Stimulated activated naive B cell treated with anti-CD40 and anti-IgM and Interleukin-4, amounts not matched to agents 10 μg/mL and 1 μg/mL and 100 μg/mL, for 72 hours (primary cell): ENCODE measurements around the gene RALGPS1.
"Not testable (repeated sequence)": the region's sequence is repeated elsewhere in the genome, so short reads cannot be mapped to it uniquely, and the experiment has no call there.

ENCODE experiments used
- ATAC-seq, 2 donors: fragments of 150-1000 bp; cut with Tn5 transposase; replicated peaks; 2 replicates each; pipeline ENCODE4 v1.10.0; 2021; ENCODE audit warnings: moderate library complexity in 1 of 2
- DNase-seq: peaks from one replicate; pipeline ENCODE4 v3.0.0; 2021
- H3K27ac Mint-ChIP-seq: one replicate; pipeline ENCODE4 v1.8.0; 2022; ENCODE audit warnings: mild to moderate bottlenecking, mixed read lengths
- H3K27me3 Mint-ChIP-seq, 2 donors: one replicate each; pipeline ENCODE4 v1.8.0; 2022; ENCODE audit warnings: mixed read lengths in 2 of 2
- H3K36me3 Mint-ChIP-seq, 2 donors: one replicate each; pipeline ENCODE4 v1.8.0; 2022; ENCODE audit warnings: mixed read lengths in 2 of 2, mild to moderate bottlenecking in 1 of 2
- H3K4me1 Mint-ChIP-seq, 2 donors: one replicate each; pipeline ENCODE4 v1.8.0; 2022; ENCODE audit warnings: mixed read lengths in 2 of 2, mild to moderate bottlenecking in 1 of 2
- H3K4me3 Mint-ChIP-seq, 2 donors: one replicate each; pipeline ENCODE4 v1.8.0; 2022; ENCODE audit warnings: mild to moderate bottlenecking in 2 of 2, mixed read lengths in 2 of 2, moderate library complexity in 1 of 2
- H3K9me3 Mint-ChIP-seq, 2 donors: one replicate each; pipeline ENCODE4 v1.8.0; 2022; ENCODE audit warnings: mixed read lengths in 2 of 2, mild to moderate bottlenecking in 1 of 2

The RALGPS1 gene

DNA sequence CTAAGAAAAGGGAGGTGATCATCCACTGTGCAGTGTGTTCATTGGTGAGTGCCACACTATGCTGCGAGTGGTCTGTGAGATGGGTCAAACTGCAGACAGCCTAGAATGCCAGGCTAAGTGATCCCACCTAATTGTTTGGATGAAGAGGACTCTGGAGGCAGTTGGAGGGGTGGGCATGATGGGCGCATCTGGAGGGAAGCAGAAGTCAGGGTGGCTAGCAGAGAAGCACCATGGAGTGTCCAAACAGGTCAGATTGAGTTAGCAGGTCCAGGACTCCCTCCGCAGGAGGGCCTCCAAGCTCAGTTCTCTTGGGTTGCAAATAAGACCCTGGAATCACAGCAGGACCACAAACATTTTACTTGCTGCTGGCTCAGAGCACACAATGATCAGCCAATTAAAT, 227.7 kb downstream of the RALGPS1 start:
- Mint-ChIP-seq H3K9me3 (peaks cover 0 to 2% of the 10 kb centered on the region in 2 donors), H3K27ac (no peak overlapping the region), H3K4me3 (no peak overlapping the region), H3K27me3 (no peaks in the 10 kb centered on the region), H3K36me3 (peaks cover 0 to 2% of the 10 kb centered on the region in 2 donors), H3K4me1 (no peaks in the 10 kb centered on the region)
- ATAC-seq (no peak), DNase-seq (no peak)

DNA sequence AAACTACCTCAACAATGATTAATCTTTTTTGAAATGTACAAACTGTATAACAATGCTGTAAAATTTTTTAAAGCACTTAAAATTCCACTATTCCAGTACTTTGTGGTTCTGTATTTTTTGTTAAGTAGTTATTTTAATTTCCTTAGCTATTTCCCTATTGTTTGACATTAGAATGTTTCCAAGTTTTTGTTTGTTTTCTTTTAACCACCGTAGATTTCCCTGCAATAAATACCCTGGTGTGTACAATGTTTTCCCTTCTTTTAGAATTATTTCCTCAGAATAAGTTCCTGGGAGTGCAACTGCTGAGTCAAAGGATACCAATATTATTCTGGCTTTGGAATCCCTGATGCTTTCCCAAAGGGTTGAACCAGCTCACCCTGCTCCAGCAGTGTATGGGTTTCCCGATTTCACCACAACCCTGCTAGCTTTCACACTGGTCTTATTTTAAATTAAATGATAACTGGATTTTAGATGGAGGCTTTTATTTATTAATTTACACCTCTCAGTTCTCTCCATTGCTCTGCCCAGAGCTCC, 228.4 kb downstream of the RALGPS1 start:
- Mint-ChIP-seq H3K27ac (no peak overlapping the region), H3K36me3 (peaks cover 0 to 2% of the 10 kb centered on the region in 2 donors), H3K27me3 (no peaks in the 10 kb centered on the region), H3K4me1 (no peaks in the 10 kb centered on the region), H3K4me3 (no peak overlapping the region), H3K9me3 (peaks cover 0 to 2% of the 10 kb centered on the region in 2 donors)
- ATAC-seq: no peak
- DNase-seq: no peak

DNA sequence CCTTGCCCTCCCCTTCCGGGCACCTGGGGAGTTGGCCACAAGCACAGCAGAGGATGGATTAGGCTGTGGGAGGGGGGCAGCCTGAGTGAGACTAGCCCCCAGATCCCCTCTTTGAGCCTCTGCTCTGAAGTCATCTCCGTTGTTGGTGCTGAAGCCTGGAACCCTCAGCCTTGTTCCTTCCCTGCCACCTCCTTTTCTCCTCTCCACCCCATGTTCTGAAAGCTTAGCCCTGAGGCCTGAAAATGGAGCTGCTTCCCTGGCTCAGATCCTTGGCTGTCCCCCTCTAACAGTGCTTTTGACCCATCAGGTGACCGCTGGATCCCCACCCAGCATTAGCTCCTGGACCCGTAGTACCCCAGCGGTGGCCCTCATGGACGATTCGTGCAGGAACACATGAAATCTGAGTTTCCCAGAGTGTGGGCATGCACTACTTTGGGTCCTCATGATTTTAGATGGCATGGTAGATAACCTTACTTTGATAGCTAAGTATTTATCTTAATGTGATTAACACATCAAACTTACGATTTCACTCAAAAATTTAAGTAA, 229.4 kb downstream of the RALGPS1 start:
- no peak overlapping the region for H3K4me3 Mint-ChIP-seq
- peak overlapping the region; percentile 32 for H3K27ac Mint-ChIP-seq
- peaks cover 0 to 2% of the 10 kb centered on the region in 2 donors for H3K36me3 Mint-ChIP-seq
- H3K27me3 Mint-ChIP-seq: no peaks in the 10 kb centered on the region
- H3K9me3 Mint-ChIP-seq: peaks cover 0 to 2% of the 10 kb centered on the region in 2 donors
- no peaks in the 10 kb centered on the region for H3K4me1 Mint-ChIP-seq
- no peak for DNase-seq
- no peak for ATAC-seq

DNA sequence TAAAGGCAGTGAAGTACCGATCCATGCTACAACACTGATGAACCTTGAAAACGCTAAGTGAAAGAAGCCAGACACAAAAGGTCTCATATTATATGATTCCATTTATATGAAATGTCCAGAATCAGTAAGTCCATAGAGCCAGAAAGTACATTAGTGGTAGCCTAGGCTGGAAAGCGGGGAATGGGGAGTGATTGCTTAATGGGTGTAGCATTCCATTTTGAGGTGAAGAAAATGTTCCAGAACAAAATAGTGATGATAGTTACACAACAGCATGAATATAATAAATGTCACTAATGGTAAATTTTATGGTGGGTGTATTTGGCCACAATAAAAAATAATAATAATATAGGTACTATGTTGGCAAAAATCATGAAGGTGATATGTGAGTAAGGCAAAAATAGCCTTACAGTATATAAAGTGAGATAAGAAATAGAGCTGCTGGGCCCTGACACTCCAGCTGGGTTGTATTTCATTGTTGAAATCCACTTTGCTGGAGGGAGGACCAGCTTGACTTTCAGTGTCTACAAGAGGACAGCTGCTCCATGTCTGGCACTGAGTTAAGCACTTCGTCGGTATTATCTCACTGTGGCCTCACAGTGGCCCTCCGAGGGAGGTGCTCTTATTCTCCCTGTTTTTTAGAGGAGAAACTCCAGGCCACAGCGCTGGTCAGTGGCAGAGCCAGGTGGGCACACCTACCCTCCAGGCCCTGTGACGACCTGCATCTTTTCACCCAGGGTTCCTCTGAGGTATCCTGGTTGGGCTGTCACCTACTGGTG, 230.3 kb downstream of the RALGPS1 start:
- DNase-seq (no peak), ATAC-seq (no peak)
- no peak overlapping the region for H3K27ac Mint-ChIP-seq
- no peak overlapping the region for H3K4me3 Mint-ChIP-seq
- peaks cover 0 to 2% of the 10 kb centered on the region in 2 donors for H3K9me3 Mint-ChIP-seq
- H3K27me3 Mint-ChIP-seq: no peaks in the 10 kb centered on the region
- peaks cover 0 to 2% of the 10 kb centered on the region in 2 donors for H3K36me3 Mint-ChIP-seq
- no peaks in the 10 kb centered on the region for H3K4me1 Mint-ChIP-seq

DNA sequence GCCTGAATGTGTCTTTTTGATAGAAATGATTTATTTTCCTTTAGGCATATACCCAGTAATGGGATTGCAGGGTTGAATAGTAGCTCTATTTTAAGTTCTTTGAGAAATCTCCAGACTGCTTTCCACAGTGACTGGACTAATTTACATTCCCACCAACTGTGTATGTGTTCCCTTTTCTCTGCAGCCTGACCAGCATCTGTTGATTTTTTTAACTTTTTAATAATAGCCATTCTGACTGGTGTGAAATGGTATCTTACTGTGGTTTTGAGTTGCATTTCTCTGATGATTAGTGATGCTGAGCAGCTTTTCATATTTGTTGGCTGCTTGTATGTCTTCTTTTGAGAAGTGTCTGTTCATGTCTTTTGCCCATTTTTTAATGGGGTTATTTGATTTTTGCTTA, 232.3 kb downstream of the RALGPS1 start:
- H3K36me3 Mint-ChIP-seq, H3K4me1 Mint-ChIP-seq, DNase-seq, ATAC-seq, H3K27me3 Mint-ChIP-seq, H3K4me3 Mint-ChIP-seq, H3K9me3 Mint-ChIP-seq, H3K27ac Mint-ChIP-seq: not testable (repeated sequence)

DNA sequence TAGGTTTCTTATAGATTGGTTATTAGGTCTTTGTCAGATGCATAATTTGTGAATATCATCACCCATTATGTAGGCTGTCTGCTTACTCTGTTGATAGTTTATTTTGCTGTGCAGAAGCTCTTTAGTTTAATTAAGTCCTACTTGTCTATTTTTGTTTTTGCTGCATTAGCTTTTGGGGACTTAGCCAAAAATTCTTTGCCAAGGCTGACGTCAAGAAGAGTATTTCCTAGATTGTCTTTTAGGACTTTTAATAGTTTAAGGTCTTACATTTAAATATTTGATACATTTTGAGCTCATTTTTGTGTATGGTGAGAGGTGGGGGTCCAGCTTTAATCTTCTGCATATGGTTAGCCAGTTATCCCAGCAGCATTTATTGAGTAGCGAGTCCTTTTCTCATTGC, 232.7 kb downstream of the RALGPS1 start:
- DNase-seq (no peak), ATAC-seq (no peak)
- Mint-ChIP-seq H3K36me3 (peaks cover 2 to 4% of the 10 kb centered on the region in 2 donors), H3K27me3 (peaks cover 0 to 4% of the 10 kb centered on the region in 2 donors), H3K9me3 (peaks cover 0 to 2% of the 10 kb centered on the region in 2 donors), H3K4me1 (peaks cover 0 to 1% of the 10 kb centered on the region in 2 donors), H3K4me3 (no peak overlapping the region), H3K27ac (no peak overlapping the region)

DNA sequence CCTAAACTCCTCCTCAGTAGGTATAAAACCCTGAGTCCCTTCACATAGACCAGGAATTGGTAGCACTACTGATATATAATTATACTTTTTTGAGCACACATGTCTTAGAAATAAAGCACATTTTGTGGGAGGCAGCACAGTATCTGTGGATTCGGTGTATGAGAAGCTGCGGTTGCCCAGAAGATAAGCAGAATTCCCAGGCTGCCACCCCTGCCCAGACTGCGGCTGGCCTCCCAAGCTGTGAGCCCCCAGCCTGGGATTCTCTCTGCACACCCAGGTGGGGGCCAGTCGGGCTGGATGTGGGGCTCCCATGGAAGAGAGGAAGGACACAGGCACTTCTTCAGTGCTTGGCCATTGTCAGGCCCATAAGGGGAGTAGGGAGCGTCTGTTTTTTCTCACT, 233.4 kb downstream of the RALGPS1 start:
- peaks cover 2 to 4% of the 10 kb centered on the region in 2 donors for H3K36me3 Mint-ChIP-seq
- DNase-seq (no peak), ATAC-seq (no peak)
- H3K9me3 Mint-ChIP-seq: peaks cover 0 to 2% of the 10 kb centered on the region in 2 donors
- H3K4me3 Mint-ChIP-seq: no peak overlapping the region
- H3K4me1 Mint-ChIP-seq: peaks cover under 1 to 1% of the 10 kb centered on the region in 2 donors
- H3K27me3 Mint-ChIP-seq: peaks cover 0 to 4% of the 10 kb centered on the region in 2 donors
- no peak overlapping the region for H3K27ac Mint-ChIP-seq

DNA sequence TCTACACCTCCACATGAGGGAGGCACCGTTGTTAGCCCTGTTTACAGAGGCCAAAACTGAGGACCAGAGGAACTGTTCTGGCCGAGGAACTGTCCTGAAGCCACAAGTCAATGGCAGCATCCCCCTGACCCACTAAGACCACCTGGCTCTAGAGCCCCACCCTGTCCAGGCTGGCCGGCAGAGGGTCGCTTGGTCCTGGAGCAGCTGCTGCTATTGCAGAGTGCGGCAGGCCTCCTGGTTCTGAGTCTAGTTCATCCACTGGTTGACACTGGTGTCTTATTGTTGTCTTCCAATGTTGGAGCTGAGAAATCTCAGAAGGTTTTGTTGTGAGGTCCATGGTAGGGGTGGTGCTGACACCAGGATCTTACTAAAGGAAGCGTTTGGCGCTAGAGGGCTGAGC, 234.4 kb downstream of the RALGPS1 start:
- DNase-seq: no peak
- no peak for ATAC-seq
- no peak overlapping the region for H3K27ac Mint-ChIP-seq
- peaks cover 2 to 4% of the 10 kb centered on the region in 2 donors for H3K36me3 Mint-ChIP-seq
- H3K9me3 Mint-ChIP-seq: peaks cover 0 to 2% of the 10 kb centered on the region in 2 donors
- H3K27me3 Mint-ChIP-seq: peaks cover 0 to 4% of the 10 kb centered on the region in 2 donors
- H3K4me1 Mint-ChIP-seq: peaks cover 8 to 10% of the 10 kb centered on the region in 2 donors
- H3K4me3 Mint-ChIP-seq: no peak overlapping the region

DNA sequence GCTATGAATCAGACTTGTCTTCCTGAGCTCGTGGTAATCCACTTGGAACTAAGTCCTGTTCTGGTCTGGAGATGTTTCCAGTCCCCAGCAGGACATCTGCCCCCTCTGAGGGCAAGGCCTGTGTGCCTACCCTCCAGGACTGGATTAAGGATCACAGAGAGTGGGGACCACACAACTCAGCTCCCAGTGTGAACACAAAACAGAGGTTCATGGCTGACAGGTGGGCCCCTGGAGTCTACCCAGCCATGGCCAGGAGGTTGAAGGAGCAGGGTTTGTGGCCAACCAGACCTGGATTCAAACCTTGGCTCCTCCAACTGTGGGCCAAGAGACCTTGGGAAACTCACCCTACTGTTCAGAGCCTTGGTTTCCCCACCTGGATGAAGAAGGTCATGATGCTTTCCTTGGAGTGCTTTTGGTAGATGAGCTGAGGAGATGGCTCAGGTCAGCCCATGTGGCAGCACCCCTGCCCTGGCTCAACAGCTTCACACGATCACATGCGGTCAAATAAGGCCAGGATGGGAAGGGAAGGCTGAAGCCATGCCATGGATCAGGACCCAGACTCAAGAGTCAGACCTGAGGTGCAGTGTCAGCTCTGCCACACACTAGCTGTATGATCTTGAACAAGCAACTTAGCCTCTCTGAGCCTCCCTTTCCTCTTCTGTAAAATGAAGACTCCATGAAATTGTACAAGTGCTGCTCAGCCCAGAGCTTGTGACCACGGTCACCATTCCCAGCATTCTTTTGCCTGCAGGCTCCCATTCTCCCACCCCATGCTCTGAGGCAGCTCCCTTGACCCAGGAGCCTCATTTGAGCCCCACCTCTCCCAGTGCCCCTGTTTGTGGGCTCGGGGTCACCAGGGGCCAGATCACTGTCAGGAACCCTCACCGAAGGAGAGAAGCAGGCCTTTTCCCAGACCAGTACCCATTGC, 235.1 kb downstream of the RALGPS1 start:
- peaks cover 0 to 4% of the 10 kb centered on the region in 2 donors for H3K27me3 Mint-ChIP-seq
- peaks cover 0 to 2% of the 10 kb centered on the region in 2 donors for H3K9me3 Mint-ChIP-seq
- peak overlapping the region; percentile 37 for H3K27ac Mint-ChIP-seq
- H3K36me3 Mint-ChIP-seq: peaks cover 2 to 4% of the 10 kb centered on the region in 2 donors
- DNase-seq: no peak
- no peak overlapping the region for H3K4me3 Mint-ChIP-seq
- ATAC-seq: no peak
- peaks cover 13 to 17% of the 10 kb centered on the region in 2 donors for H3K4me1 Mint-ChIP-seq

DNA sequence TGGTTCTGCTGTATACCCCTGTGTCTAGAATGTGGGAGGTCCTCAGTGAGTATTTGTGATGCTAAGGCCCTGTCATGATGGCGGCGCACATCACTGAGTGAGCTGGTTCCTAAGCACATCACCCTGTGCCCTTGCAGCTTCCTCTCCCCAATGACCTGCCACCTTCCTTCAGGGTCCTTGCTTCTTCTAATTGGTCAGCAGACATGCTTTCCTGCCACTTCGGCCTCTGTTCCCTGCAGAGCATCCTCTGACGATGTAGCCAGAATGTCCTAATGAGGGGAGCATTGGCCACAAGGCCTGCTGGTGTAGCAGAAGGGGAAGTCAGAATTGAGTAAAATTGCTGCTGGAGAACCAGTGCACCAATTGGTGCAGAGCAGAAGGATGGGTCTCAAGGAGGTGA, 238.9 kb downstream of the RALGPS1 start:
- Mint-ChIP-seq H3K27ac (peak overlapping the region; percentile 45), H3K27me3 (peaks cover 0 to 4% of the 10 kb centered on the region in 2 donors), H3K36me3 (peaks cover 0 to 4% of the 10 kb centered on the region in 2 donors), H3K9me3 (no peaks in the 10 kb centered on the region), H3K4me1 (peaks cover 22 to 26% of the 10 kb centered on the region in 2 donors), H3K4me3 (peak overlapping the region in 1 of 2 donors; percentile 43)
- DNase-seq (no peak), ATAC-seq (no peak)

DNA sequence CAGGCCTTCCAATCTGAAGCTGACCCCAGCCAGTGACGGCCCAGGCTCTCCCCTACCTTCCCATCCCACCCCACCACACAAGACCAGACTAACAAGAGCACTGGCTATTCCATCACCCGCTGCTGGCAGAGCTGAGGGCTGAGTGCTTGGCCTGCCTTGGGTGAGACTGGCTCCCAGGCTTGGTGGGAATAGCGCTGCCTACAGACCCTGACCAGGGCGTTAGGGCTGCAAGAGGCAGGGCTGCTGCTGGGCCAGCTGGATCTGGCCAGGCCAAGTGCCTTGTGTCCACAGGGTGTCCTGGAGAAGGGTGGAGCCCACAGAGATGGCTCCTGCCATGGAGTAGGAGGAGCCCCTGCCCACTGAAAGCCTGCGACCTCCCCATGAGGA, 239.4 kb downstream of the RALGPS1 start:
- H3K36me3 Mint-ChIP-seq: peaks cover 0 to 4% of the 10 kb centered on the region in 2 donors
- DNase-seq: peak; percentile 20
- H3K9me3 Mint-ChIP-seq: no peaks in the 10 kb centered on the region
- H3K4me3 Mint-ChIP-seq: no peak overlapping the region
- peaks cover 0 to 4% of the 10 kb centered on the region in 2 donors for H3K27me3 Mint-ChIP-seq
- peak; percentile 54 to 55 for ATAC-seq
- H3K27ac Mint-ChIP-seq: peak overlapping the region; percentile 65
- peaks cover 22 to 26% of the 10 kb centered on the region in 2 donors for H3K4me1 Mint-ChIP-seq

DNA sequence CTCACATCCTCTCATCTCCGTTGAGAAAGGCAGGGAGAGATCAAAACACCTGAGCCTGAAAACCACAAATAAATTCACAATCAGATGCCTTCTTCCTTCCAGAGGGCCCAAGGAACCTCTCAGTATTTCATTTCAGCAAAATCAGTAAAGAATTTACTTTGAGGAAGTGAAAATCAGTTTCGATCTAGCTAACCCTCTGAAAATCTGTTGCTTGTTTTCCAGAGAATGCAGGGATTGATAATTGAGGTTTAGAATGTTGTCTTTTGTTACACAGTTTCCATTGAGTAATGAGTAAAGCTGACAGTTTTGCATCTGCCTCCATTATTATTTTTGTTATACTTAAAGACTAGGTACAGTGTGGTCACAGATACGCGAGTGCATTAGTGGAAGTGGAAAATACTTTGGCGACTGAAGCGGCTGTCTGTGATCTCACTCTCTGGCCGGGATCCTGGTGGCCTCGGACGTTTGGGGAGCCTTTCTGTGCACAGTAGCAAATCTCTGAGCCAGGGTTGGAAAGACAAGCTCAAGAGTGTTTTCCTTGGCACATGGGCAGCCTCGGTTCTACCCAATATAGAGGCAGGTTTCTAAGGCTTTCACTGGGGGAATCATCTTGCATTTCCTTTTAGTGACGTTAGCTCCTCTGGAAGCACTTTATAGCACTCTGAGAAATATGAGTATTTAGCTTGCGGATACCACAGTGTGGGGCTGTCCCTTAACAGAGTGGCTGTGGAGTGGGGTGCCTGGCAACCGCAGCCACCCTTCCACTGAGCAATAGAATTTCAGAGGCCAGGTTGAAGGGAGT, 240.0 kb downstream of the RALGPS1 start:
- H3K4me3 Mint-ChIP-seq: peak overlapping the region; percentile 25 to 39
- H3K9me3 Mint-ChIP-seq: no peaks in the 10 kb centered on the region
- peak overlapping the region; percentile 65 for H3K27ac Mint-ChIP-seq
- ATAC-seq: peak; percentile 88 to 91
- peaks cover 0 to 4% of the 10 kb centered on the region in 2 donors for H3K36me3 Mint-ChIP-seq
- H3K27me3 Mint-ChIP-seq: peaks cover 0 to 4% of the 10 kb centered on the region in 2 donors
- H3K4me1 Mint-ChIP-seq: peaks cover 24 to 26% of the 10 kb centered on the region in 2 donors
- DNase-seq: peak; percentile 28

DNA sequence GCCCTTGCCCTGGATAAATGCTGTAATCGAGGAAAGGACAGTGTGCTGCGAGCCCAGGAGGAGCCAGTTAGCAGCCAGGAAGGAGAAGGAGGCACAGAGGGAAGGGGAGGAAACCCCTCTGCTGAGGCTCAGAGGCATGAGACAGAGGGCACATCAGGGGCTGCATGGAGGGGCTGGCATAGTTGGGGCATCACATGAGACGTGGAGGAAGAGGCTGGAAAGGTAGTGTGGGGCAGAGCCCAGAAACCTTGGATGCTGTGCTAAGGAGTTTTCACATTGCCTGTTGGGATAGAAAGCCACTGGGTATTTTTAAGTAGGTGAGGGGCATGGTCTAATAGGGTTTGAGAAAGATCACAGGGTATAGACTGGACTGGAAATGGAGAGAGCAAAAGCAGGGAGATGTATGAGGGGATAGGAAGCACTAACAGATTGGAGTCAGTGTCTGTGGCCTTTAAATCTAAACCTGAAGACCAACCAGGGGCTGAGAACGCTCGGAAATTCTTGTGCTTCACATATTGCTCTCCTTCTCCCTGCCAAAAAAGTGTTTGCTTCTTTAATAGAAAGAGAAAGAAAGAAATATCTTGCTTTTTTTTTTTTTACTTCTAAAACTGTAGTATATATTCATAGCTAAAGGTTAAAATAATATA, 240.9 kb downstream of the RALGPS1 start:
- ATAC-seq: no peak
- peak overlapping the region; percentile 65 for H3K27ac Mint-ChIP-seq
- no peaks in the 10 kb centered on the region for H3K36me3 Mint-ChIP-seq
- no peak for DNase-seq
- H3K9me3 Mint-ChIP-seq: no peaks in the 10 kb centered on the region
- peaks cover 23 to 26% of the 10 kb centered on the region in 2 donors for H3K4me1 Mint-ChIP-seq
- H3K27me3 Mint-ChIP-seq: peaks cover 0 to 2% of the 10 kb centered on the region in 2 donors
- peak overlapping the region in 1 of 2 donors; percentile 3 for H3K4me3 Mint-ChIP-seq
